ENCODE data around the gene CCL18.

- TF ChIP-seq POLR2AphosphoS5 (IDR thresholded peaks at IDR 0.05; ENCODE audit: borderline replicate concordance, low read depth, low read length) (no peak), EZH2 (IDR thresholded peaks at IDR 0.05) (no peak), FOXP2 (optimal IDR thresholded peaks at IDR 0.05; ENCODE audit: control extremely low read depth, extremely low read length, insufficient read depth) (no peak)
Measured at GRCh38 chr17:36066365-36066985, 2.4 kb downstream of the CCL18 start.
